ENCODE data around the gene MGAT5B.

Gene MGAT5B

DNA sequence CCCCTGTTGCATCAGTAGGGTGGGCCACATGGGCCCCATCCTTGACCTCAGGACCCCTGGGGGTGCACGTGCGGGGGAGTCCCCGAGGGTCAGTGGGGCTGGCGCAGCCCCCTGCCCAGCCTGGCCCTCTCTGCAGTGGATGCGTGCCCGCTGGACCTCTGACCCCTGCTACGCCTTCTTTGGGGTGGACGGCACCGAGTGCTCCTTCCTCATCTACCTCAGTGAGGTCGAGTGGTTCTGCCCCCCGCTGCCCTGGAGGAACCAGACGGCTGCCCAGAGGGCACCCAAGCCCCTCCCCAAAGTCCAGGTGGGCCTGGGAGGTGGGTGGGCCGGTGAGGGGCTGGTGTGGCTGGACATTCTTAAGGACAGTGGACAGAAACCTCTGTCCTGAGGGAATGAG lies 35.9 kb downstream of the MGAT5B start:
- no peak for TF ChIP-seq SIN3A (IDR thresholded peaks at IDR 0.05; ENCODE audit: borderline replicate concordance, insufficient read depth, low read length)

DNA sequence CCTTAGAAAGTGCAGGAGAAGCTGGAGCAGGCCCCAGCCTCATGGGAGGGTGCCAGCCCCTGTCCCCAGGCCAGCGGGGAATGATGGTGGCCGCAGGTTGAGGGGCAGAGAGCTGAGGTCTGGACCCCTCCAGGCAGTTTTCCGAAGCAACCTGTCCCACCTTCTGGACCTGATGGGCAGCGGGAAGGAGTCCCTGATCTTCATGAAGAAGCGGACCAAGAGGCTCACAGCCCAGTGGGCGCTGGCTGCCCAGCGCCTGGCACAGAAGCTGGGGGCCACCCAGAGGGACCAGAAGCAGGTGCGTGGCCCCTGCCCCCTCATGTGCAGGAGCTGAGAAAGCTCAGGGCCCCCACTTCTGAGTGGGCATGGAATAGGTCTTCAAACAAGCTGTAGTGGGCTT lies 36.8 kb downstream of the MGAT5B start:
- TF ChIP-seq TAF1 (IDR thresholded peaks at IDR 0.05; ENCODE audit: borderline replicate concordance, insufficient read depth, low read length) = no peak
- no peak for TF ChIP-seq SIN3A (IDR thresholded peaks at IDR 0.05; ENCODE audit: borderline replicate concordance, insufficient read depth, low read length)
- TF ChIP-seq, protein P1, sequence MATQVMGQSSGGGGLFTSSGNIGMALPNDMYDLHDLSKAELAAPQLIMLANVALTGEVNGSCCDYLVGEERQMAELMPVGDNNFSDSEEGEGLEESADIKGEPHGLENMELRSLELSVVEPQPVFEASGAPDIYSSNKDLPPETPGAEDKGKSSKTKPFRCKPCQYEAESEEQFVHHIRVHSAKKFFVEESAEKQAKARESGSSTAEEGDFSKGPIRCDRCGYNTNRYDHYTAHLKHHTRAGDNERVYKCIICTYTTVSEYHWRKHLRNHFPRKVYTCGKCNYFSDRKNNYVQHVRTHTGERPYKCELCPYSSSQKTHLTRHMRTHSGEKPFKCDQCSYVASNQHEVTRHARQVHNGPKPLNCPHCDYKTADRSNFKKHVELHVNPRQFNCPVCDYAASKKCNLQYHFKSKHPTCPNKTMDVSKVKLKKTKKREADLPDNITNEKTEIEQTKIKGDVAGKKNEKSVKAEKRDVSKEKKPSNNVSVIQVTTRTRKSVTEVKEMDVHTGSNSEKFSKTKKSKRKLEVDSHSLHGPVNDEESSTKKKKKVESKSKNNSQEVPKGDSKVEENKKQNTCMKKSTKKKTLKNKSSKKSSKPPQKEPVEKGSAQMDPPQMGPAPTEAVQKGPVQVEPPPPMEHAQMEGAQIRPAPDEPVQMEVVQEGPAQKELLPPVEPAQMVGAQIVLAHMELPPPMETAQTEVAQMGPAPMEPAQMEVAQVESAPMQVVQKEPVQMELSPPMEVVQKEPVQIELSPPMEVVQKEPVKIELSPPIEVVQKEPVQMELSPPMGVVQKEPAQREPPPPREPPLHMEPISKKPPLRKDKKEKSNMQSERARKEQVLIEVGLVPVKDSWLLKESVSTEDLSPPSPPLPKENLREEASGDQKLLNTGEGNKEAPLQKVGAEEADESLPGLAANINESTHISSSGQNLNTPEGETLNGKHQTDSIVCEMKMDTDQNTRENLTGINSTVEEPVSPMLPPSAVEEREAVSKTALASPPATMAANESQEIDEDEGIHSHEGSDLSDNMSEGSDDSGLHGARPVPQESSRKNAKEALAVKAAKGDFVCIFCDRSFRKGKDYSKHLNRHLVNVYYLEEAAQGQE (IDR thresholded peaks at IDR 0.05; ENCODE audit: insufficient read depth in 1 of 2, low read depth in 2 of 2, low read length in 2 of 2) = no peak
- TF ChIP-seq FOXP2 (optimal IDR thresholded peaks at IDR 0.05; ENCODE audit: borderline replicate concordance, extremely low read depth, extremely low read length, insufficient read depth) = no peak
- no peak for TF ChIP-seq POLR2AphosphoS5 (IDR thresholded peaks at IDR 0.05; ENCODE audit: low read depth, low read length)

DNA sequence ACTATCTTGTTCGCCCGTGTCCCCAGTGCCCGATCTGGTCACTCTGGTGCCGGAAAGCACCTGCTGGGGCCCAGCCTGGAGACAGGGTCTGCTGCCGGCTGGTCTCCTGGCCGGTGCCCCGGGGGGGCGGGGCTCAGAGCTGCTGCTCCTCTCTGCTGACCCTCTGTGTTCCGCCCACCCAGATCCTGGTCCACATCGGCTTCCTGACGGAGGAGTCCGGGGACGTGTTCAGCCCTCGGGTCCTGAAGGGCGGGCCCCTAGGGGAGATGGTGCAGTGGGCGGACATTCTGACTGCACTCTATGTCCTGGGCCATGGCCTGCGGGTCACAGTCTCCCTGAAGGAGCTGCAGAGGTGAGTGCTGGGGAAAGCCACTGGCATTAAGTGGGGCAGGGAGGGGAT lies 37.6 kb downstream of the MGAT5B start:
- TF ChIP-seq, protein P1 (IDR thresholded peaks at IDR 0.05; ENCODE audit: insufficient read depth in 1 of 2, low read depth in 2 of 2, low read length in 2 of 2) = no peak
- TF ChIP-seq POLR2AphosphoS5 (IDR thresholded peaks at IDR 0.05; ENCODE audit: low read depth, low read length) (no peak), TAF1 (IDR thresholded peaks at IDR 0.05; ENCODE audit: borderline replicate concordance, insufficient read depth, low read length) (no peak)

DNA sequence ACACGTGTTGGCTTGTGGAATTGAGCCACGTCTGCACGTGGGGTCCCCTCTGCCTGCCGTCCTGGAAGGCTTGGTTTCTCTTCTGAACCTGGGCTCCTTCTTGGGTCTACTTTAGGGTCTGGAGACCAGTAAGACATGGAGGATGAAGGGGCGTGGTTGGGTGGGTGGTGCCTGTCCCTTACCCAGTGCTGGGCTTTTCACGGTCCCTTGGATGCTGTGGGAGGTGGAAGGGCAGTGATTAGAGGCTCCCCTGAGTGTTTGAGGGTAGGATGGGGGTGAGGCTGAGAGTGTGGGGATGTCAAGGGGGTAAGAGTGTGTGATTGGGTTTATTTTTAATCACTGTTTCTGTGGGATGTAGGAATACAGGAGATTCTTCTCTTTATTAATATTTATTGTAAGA lies 38.3 kb downstream of the MGAT5B start:
- TF ChIP-seq FOXP2 (optimal IDR thresholded peaks at IDR 0.05; ENCODE audit: borderline replicate concordance, extremely low read depth, extremely low read length, insufficient read depth) (no peak), TAF1 (IDR thresholded peaks at IDR 0.05; ENCODE audit: borderline replicate concordance, insufficient read depth, low read length) (no peak), POLR2AphosphoS5 (IDR thresholded peaks at IDR 0.05; ENCODE audit: low read depth, low read length) (no peak), SIN3A (IDR thresholded peaks at IDR 0.05; ENCODE audit: borderline replicate concordance, insufficient read depth, low read length) (no peak)
- TF ChIP-seq, protein P1 (IDR thresholded peaks at IDR 0.05; ENCODE audit: insufficient read depth in 1 of 2, low read depth in 2 of 2, low read length in 2 of 2) = no peak

DNA sequence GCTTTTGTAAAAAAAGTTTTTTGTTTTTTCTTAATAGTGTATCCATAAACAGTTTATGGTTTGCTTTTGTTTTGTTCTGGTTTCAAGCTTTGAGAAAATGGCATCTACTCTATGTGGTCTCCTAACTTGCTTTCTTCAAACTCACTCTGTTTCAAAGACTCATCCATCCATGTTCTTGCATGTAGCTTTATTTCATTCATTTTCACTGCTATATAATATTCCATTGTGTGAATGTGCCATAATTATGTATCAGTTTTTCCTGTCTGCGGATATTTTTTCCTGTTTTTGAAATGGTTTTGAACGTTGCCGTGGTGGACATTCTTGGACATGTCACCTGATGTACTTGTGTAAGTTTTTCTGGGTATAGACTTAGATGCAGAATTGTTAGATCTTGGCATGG lies 39.1 kb downstream of the MGAT5B start:
- TF ChIP-seq SIN3A (IDR thresholded peaks at IDR 0.05; ENCODE audit: borderline replicate concordance, insufficient read depth, low read length) (no peak), TAF1 (IDR thresholded peaks at IDR 0.05; ENCODE audit: borderline replicate concordance, insufficient read depth, low read length) (no peak), POLR2AphosphoS5 (IDR thresholded peaks at IDR 0.05; ENCODE audit: low read depth, low read length) (no peak), FOXP2 (optimal IDR thresholded peaks at IDR 0.05; ENCODE audit: borderline replicate concordance, extremely low read depth, extremely low read length, insufficient read depth) (no peak)
- TF ChIP-seq, protein P1 (IDR thresholded peaks at IDR 0.05; ENCODE audit: insufficient read depth in 1 of 2, low read depth in 2 of 2, low read length in 2 of 2) = no peak

Measured in PFSK-1 (cell line).